ENCODE data around the gene SNU13. TPM values are rescaled to one million over a fixed set of nuclear protein-coding genes. Genes with fewer than 3 reads are reported as not detected.

The SNU13 gene
- total RNA-seq, result 86.2 and 88.6 TPM in 2 replicates

GRCh38 chr22:41688365-41689211 lies at the start of gene SNU13:
SNU13 (minus strand) TSS chr22:41688867; CDS start chr22:41688796, 71 bp downstream.

GRCh38 chr22:41699264-41700107 lies 10.8 kb upstream of the SNU13 start, which contains the start of gene MEI1:
MEI1 (plus strand) TSS chr22:41699503; CDS start chr22:41699539, 36 bp downstream.

Other genes with a start within 250 kb of the SNU13 start
- gene TOB2, start 242.1 kb downstream of the SNU13 start, total RNA-seq, result 13.4 and 19.0 TPM in 2 replicates
- 58.5 and 86.0 TPM in 2 replicates for gene PHF5A, start 220.2 kb downstream of the SNU13 start, total RNA-seq
- gene ACO2, start 219.8 kb downstream of the SNU13 start, total RNA-seq, result 80.8 and 84.9 TPM in 2 replicates
- gene POLR3H, start 144.4 kb downstream of the SNU13 start, total RNA-seq, result 15.5 and 19.3 TPM in 2 replicates
- gene CSDC2, start 127.9 kb downstream of the SNU13 start, total RNA-seq, result 1.4 and 2.7 TPM in 2 replicates
- 34.9 and 36.0 TPM in 2 replicates for gene PMM1, start 99.0 kb downstream of the SNU13 start, total RNA-seq
- gene DESI1, start 67.8 kb downstream of the SNU13 start, total RNA-seq, result 9.5 and 12.2 TPM in 2 replicates
- gene XRCC6, start 67.6 kb downstream of the SNU13 start, total RNA-seq, result 344 and 555 TPM in 2 replicates
- 1.5 and 2.1 TPM in 2 replicates for gene MEI1, start 10.6 kb upstream of the SNU13 start, total RNA-seq
- 9.0 and 11.2 TPM in 2 replicates for gene CCDC134, start 111.8 kb upstream of the SNU13 start, total RNA-seq
- 53.5 and 101 TPM in 2 replicates for gene SREBF2, start 144.2 kb upstream of the SNU13 start, total RNA-seq
- gene SHISA8, start 226.2 kb upstream of the SNU13 start, total RNA-seq, result not detected in 2 replicates
- 0.11 and 0.12 TPM in 2 replicates for gene TNFRSF13C, start 237.9 kb upstream of the SNU13 start, total RNA-seq

Data from uterine smooth muscle cell (primary cell).